ENCODE measurements around the gene PTPRN2.

Gene PTPRN2

GRCh38 chr7:157516911-157517781, 1070.5 kb downstream of the PTPRN2 start:
- H3K4me3 ChIP-seq (ENCODE audit: low read depth, low read length), result no peak overlapping the region
- TF ChIP-seq CTCF (IDR thresholded peaks at IDR 0.05; ENCODE audit: low read depth, low read length), result no peak

GRCh38 chr7:157516311-157516710, 1071.3 kb downstream of the PTPRN2 start:
- H3K4me3 ChIP-seq (ENCODE audit: low read depth, low read length), result no peak overlapping the region
- TF ChIP-seq CTCF (IDR thresholded peaks at IDR 0.05; ENCODE audit: low read depth, low read length), result no peak

GRCh38 chr7:157515342-157516041, 1072.1 kb downstream of the PTPRN2 start:
- no peak for TF ChIP-seq CTCF (IDR thresholded peaks at IDR 0.05; ENCODE audit: low read depth, low read length)
- H3K4me3 ChIP-seq (ENCODE audit: low read depth, low read length), result no peak overlapping the region

GRCh38 chr7:157514746-157515145, 1072.9 kb downstream of the PTPRN2 start:
- H3K4me3 ChIP-seq (ENCODE audit: low read depth, low read length), result no peak overlapping the region
- no peak for TF ChIP-seq CTCF (IDR thresholded peaks at IDR 0.05; ENCODE audit: low read depth, low read length)

GRCh38 chr7:157514306-157514705, 1073.3 kb downstream of the PTPRN2 start:
- no peak for TF ChIP-seq CTCF (IDR thresholded peaks at IDR 0.05; ENCODE audit: low read depth, low read length)
- no peak overlapping the region for H3K4me3 ChIP-seq (ENCODE audit: low read depth, low read length)

GRCh38 chr7:157513682-157514081, 1073.9 kb downstream of the PTPRN2 start:
- no peak for TF ChIP-seq CTCF (IDR thresholded peaks at IDR 0.05; ENCODE audit: low read depth, low read length)
- H3K4me3 ChIP-seq (ENCODE audit: low read depth, low read length), result 0 out of 2 replicates have a peak overlapping the region, but pooled peaks have one; percentile 12

- TF ChIP-seq CTCF (IDR thresholded peaks at IDR 0.05; ENCODE audit: low read depth, low read length), result no peak
- no peak overlapping the region for H3K4me3 ChIP-seq (ENCODE audit: low read depth, low read length)
These were observed 1074.4 kb downstream of the PTPRN2 start for GRCh38 chr7:157513162-157513621.

Data from WI38 (cell line).